ENCODE data around the gene STEAP3.

The STEAP3 gene

DNA sequence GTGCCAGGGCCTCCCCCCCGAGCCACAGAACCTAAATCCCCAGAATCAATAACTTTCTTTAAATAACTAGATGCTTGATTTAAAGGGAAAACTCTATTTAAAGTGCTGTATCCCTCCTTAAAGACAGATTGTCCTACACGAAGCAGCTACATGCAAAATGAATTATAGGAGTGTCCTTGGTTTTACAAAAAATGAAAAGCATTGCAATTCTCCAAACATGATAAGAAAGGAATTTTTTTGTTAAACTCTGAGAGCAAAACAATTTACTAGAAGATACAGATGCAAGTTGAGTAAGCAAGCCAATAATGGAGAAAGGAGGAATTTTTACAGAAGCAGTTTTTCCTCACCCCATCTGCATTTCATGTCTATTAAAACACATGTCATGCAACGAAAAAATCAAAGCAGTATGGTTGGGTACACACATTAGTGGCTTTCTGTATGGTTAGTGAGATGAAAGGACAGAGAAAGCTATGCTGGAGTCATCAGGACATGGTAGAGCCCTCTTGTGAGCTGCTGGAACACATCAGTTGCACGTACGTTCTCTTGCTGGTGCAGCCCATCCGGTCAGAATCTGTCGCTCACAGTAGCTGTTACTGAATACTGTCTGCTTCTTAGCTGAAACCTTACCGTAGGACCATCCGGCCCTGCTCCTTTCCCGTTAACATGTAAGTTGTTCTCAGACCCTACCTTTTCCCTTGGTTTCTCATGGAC lies 25.9 kb upstream of the STEAP3 start:
- no peak for DNase-seq (ENCODE audit: low read depth)

DNA sequence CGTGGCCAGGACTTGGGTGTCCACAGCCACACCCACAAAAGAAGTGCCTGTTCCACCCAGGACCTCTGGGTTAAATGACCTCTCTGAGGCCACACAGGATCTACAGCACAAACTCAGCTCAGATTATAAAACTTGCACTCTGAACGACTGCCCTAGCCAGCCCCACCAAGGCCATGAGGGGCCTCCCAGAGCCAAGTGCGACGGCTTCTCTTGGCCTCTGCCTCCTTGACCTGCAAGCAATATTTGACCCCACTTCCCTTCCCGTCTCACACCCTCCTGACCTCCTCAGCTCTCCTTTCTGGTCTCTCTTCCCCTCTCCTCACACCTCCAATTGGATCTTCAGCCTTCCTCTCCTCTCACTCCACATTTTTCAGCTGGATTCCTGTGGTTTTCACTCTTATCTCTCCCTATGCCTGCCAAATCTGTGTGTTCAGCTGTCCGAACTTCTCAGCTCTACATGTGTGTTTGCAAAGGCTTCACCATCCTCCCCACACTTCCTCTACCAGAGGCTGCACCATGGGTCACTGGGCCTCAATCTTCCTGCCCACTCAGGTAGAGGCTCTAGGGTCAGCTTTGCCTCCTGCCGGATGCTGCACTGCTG lies 25.3 kb upstream of the STEAP3 start:
- DNase-seq (ENCODE audit: low read depth), result no peak

- DNase-seq (ENCODE audit: low read depth), result no peak
These were observed 21.8 kb upstream of the STEAP3 start for GRCh38 chr2:119201815-119202214.

DNA sequence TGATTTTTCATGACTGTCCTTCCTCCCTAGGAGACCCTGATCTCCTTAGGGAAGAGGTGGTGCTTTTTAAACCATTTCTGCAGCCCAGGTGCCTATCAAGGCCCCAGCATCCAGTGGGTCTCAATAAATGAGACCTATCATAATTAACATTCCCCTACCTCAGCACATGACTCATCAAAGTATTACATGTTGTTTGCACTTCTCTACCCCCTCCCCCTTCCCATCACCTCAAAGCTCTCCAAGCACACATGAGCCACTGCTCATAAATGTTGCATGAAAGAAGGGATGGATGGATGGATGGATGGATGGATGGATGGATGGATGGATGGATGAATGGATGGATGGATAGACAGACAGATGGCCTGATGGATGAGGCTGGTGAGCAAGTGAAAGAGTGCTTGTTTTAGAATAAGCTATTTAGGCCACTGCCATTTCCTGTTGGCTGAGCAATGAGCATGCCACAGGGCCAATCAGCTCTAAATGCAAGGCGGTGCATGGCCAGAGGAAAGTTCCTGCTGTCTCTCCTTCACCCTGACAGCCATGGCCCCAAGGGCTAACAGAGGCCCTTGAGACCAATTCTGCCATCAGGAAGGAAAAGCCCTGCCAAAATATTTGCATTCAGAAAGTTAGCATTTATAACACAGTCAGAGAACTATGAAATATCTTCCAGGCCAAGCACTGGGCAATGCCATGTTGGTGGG lies 20.9 kb upstream of the STEAP3 start:
- DNase-seq (ENCODE audit: low read depth), result no peak

DNA sequence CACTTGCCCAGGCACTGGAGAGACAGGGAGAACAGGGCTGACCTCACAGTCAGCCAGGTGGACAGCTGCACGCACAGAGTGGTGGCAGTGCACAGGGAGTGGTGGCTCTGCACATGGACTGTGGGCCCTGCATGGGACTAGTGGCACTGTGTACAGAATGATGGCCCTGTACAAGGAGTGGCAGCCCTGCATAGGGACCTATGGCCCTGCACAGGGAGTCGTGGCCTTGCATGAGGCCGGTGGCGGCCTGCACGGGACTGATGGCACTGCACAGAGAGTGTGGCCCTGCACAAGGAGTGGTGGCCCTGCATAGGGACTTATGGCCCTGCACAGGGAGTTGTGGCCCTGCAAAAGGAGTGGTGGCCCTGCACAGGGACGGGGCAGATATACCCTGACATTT lies 19.1 kb upstream of the STEAP3 start:
- DNase-seq (ENCODE audit: low read depth), result no peak

DNA sequence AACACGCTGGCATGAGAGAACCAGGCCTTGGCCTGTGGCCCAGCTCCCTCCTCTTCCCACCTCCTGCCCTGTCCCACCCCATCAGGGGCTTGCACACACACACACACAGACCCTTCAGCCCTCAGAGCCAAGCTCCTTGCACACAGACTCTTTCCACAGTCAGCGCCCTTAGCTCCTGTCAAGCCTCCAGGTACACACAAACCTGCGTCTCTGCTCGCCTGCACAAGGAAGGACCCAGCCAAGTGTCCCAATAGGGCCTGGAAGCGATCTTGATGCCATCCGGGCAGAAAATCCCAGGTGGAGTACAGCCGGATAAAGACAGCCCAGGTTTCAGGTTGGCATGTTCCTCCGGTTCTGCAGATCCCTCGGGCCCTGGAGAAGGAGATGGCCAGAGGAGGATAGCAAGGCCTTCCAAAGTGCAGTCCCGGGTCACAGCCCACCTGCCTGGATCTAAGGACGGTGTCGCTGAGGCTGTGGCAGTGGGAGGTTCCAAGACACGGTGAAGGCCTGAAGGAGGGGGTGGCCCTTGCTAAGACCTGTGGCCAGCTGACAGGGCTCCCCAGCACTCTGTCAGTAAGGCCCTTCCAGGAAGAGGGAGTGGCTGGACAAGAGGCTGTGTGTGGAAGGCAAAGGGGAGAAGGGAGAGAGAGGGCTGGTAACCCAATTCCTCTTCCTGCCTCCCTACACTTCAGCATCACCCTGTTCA lies 18.5 kb upstream of the STEAP3 start:
- DNase-seq (ENCODE audit: low read depth), result no peak

GRCh38 chr2:119206201-119206600 lies 17.4 kb upstream of the STEAP3 start:
- no peak for DNase-seq (ENCODE audit: low read depth)

- no peak for DNase-seq (ENCODE audit: low read depth)
These were observed 16.2 kb upstream of the STEAP3 start for GRCh38 chr2:119207447-119207846.

GRCh38 chr2:119208791-119209203 lies 14.8 kb upstream of the STEAP3 start:
- no peak for DNase-seq (ENCODE audit: low read depth)

- no peak for DNase-seq (ENCODE audit: low read depth)
These were observed 11.4 kb upstream of the STEAP3 start for GRCh38 chr2:119212139-119212800.

GRCh38 chr2:119214453-119215037 lies 9.1 kb upstream of the STEAP3 start:
- no peak for DNase-seq (ENCODE audit: low read depth)

GRCh38 chr2:119216994-119217393 lies 6.6 kb upstream of the STEAP3 start:
- DNase-seq (ENCODE audit: low read depth), result no peak

DNA sequence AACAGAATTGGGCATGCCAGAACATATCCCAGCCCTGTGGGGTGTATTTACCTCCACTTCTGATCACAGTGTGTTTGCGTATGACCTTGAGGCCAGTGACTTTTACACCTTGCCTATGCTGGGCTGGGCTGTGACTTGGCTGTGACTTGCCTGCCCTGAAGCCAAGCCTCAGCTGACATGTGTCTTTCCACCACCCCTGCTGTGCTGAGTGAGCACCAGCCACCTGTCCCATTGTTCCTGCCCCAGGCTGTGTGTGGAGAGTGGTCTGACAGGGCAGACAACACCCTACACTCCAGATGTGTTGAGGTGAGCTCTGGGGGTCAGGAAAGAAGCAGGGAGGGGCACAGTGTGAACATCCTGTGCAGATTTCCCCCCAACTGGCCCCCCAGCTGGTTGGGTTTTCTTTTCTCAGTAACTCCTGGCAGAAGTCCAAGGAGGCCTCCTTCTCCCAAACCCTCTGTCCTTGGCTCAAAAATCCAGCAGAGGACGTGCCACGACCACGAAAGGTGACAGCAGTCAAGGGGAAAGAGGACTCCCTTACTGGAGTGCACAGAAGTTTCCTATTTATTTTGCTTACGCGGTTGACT lies 5.1 kb upstream of the STEAP3 start:
- DNase-seq (ENCODE audit: low read depth), result no peak

DNA sequence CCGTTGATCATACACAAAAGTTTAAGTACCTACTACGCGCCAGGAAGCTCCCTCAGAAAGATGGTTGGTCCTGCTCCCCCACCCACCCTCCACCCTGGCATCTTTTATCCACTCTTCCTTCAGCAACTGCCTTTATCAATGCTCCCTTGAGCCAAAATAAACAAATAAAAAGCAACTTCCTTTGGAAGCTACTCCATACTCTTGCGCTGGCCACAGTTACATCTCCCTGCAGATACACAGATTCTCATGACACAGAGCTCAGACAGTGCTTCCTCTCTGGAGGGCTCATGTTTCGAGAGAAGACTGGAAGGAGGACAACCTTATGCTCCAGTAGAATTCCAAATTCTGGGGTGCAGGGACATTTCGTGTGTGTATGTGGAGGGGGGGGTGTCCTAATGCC lies 3.8 kb upstream of the STEAP3 start:
- DNase-seq (ENCODE audit: low read depth), result no peak

- no peak for DNase-seq (ENCODE audit: low read depth)
These were observed 2.8 kb upstream of the STEAP3 start for GRCh38 chr2:119220720-119221301.

- DNase-seq (ENCODE audit: low read depth), result no peak
These were observed 2.0 kb upstream of the STEAP3 start for GRCh38 chr2:119221609-119222008.

DNA sequence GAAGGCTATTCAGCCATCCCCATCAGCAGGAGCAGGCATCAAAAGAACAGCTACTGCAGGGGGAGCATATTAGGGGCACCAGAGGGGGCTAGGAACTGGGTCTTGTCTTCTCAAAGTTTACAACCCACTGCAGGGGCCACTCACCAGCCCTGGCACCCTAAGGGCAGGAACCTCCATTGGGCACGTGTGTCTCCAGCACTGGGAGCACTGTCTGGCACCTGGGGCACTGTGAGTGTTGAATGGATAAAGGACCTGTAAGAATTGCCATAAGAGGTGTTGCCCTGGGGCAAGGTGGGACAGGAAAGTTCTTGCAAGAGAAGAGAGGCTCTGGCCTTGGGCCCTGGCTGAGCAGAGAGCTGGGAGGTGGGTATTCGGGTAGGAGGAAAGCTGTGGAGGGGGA lies 1.4 kb upstream of the STEAP3 start:
- no peak for DNase-seq (ENCODE audit: low read depth)

- DNase-seq (ENCODE audit: low read depth), result no peak
These were observed 642 bp upstream of the STEAP3 start for GRCh38 chr2:119222863-119223520.

DNA sequence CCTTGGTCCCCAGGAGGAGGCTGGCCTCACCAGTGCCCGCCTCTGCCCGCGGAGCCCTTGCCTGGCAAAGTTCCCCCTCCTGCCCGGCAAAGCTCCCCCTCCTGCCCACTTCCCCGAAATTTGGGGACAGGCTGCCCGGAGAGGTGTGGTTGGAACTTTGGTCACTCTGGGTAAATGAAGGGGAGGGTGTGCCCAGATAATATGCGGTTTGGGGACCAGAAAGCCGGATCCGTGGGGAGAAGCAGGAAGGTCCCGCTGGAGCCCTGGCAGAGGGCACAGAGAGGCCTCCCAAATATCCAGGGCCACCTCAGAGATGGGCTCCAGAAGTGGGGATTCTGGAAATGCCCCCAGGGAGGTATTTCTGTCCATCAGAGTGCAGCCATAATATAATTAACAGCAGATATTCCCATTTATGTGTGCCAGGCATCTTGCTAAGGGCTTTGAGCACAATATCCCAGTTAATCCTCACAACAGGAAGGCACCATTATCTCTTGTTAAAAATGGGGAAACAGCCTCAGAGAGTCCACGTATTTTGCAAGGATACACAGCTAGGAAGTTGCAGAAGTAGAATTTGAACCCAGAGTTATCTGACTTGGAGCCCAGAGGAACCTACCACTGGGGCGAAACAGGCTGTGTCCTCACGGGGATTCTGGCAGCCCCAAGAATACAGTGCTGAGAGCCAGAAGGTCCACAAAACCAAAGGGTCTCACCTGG lies 914 bp downstream of the STEAP3 start:
- DNase-seq (ENCODE audit: low read depth), result no peak
